GM19351 (cell line): ENCODE measurements around the gene EYA4.

ENCODE experiments used
- ATAC-seq: cut with Tn5 transposase; IDR thresholded peaks from one replicate; pipeline ENCODE4 v1.9.1; 2021; ENCODE audit warnings: mild to moderate bottlenecking, moderate library complexity; ENCODE audit not compliant: unreplicated experiment

Gene EYA4

GRCh38 chr6:133340557-133340956, 99.4 kb downstream of the EYA4 start:
- no peak for ATAC-seq

GRCh38 chr6:133341607-133342158, 100.5 kb downstream of the EYA4 start:
- no peak for ATAC-seq

DNA sequence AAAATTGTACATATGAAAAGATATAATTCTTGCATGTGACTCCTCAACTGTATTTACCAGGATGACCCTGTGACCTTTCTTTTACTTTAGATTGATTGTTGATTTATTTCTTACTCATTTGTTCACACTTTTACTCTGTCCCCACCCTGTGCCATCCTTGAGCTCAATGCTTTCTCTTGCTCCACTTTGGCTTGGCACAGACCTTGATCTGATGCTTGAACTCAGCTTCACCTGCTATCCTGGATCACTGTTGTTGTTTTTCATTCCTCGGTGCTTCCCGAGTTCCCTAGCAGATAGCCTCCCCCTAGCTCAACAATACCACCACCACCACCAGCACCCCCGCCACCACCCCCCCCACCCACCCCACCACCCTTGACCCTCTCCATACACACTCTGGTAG, 102.1 kb downstream of the EYA4 start:
- ATAC-seq: no peak

DNA sequence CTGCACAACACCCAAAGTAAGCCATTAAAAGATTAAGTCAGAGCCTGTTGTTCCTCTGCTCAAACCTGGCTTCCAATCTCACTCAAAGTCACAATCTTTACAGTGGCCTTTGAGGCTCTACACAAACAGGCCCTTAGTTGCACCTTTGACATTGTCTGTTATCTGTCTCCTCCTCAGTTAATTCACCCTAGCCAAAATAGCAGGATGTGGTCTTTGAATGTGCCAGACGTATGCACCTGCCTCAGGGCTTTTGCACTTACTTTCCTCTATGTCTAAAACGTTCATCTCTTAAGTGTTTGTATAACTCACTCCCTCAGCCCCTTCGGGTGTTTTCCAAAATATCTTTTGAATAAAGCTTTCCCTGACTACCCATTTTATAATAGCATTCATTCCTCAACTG, 107.7 kb downstream of the EYA4 start:
- ATAC-seq: no peak

DNA sequence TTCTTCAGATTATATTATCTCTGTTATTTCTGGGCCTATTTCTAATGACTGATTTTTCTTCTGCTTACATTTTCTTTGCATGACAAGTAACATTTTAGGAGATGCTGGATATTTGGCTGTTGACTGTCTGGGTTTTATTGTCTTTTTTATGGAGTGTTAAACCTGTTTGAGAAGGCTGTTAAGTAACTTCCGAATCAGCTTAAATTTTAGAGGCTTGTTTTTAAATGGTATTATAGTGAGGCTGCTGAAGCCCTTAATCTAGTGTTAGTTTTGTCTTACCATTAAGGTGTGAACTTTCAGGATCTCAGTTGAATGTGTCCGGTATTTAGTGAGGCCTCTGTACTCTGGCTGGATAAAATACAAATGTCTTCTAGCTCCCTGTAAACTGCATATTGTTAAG, 109.8 kb downstream of the EYA4 start:
- no peak for ATAC-seq

- no peak for ATAC-seq
Observed at GRCh38 chr6:133352046-133352445, 110.9 kb downstream of the EYA4 start.

DNA sequence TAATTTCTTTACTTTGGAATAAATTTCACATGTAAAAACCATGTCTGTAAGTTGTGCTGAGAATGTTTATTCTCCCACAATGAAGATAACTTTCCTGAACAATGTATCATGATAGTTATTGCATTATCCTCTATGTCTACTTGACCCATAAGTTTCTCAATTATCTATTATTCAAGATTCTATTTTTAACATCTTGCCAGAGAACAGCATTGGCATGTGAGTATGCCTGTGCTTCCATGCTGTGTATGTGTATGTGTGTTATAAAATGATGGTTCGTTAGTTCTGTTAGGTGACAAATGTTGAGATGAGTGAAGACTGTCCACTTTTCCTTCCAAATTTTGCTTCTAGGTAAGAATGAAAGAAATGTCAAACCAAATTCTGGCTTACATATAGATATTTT, 111.9 kb downstream of the EYA4 start:
- ATAC-seq: no peak

GRCh38 chr6:133355922-133356321, 114.8 kb downstream of the EYA4 start:
- ATAC-seq: no peak

GRCh38 chr6:133358574-133359150, 117.5 kb downstream of the EYA4 start:
- no peak for ATAC-seq

GRCh38 chr6:133359256-133359655, 118.1 kb downstream of the EYA4 start:
- ATAC-seq: no peak

- no peak for ATAC-seq
Observed at GRCh38 chr6:133359760-133360159, 118.6 kb downstream of the EYA4 start.

GRCh38 chr6:133360194-133360593, 119.0 kb downstream of the EYA4 start:
- ATAC-seq: no peak

DNA sequence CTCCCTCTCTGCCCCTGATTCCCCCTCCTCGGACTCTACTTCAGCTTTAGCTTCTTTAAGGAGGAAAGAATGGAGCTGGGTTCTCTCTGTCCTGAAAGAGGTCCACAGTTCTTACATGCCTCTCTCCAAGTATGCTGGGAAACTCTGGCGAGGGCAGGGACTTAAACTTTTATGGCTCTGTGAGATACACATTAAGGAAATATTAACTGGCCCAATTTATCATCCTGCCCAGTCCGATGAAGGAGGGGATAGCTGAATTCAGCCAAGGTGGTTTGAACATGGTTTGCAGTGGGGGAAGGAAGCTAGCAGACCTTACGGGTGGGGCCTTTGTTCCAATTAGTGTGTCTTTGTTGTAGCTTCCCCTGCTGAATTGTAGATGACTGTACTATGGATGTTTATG, 121.7 kb downstream of the EYA4 start:
- no peak for ATAC-seq

- ATAC-seq: no peak
Observed at GRCh38 chr6:133368664-133369063, 127.5 kb downstream of the EYA4 start.

DNA sequence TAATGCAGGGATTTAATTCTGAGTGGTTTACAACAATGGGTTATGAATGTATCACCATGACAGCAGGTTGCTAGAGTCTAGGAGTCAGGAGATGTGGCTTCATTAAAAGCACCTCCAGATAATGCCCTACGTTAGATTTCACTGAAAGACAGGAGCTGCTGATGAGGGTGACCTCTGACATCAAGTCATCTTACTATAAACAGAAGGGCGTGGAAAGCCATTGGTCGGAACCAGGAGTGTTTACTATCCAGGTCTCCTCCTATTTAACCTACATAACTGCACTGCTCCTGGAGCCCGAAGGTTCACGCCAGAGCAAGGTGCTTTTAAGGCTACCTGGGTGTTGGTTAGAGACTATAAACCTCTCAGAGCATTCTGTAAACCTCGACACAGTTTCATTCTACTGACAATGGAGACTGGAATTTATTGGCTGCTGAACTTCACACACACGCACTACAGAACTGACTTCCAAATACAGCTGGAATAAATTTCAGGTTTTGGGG, 128.7 kb downstream of the EYA4 start:
- no peak for ATAC-seq

DNA sequence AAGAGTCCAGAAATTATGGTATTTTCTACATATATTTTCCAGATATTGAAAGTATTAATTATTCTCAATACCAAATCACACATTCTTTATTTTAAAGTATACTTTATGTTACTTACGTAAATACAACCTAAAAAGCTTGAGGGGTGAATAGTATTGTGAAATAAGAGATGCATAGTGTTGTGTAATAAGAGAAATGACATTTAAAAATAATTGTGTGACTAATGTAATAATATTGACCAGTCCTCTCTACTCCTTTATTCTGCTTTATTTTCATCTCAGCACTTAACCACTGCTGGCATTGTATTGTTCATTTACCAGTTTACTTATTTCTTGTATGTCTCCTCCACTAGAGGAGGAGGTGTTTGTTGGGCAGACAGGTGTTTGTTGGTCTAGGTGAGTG, 135.6 kb downstream of the EYA4 start:
- no peak for ATAC-seq

DNA sequence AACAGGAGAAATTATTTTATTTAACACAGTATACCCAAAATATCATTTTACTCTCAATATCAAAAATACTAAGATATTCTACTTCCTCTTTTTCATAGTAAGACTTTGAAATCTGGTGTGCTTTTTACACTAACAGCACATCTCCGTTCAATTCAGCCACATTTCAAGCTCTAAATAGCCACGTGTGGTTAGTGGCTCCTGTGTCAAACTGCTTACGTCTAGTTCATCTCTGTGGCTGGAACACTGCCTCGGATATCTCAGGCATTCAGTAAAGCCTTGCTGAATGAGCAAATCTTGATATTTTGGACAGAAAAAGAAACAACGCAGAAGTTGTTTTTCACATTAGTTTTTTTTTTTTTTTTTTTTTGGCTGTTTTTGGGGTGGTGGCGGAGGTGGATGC, 136.1 kb downstream of the EYA4 start:
- ATAC-seq: no peak

DNA sequence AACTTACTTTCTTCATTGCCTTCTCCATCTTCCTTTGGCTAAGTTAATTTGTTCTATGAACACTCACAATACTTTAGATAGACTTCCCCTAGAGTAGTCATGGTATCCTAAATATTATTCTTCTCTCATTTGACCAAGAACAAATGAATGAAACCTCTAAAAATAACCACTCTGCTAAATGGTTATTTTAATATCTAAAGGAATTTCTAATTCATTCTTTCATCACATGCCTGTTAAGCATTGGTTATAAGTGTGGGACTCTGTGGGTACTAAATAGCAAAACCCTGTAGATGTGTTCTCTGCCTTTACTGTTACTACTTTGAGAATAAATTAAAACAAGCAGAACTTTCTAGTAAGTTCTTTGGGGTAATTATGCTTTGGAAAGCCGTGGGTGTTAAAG, 138.9 kb downstream of the EYA4 start:
- ATAC-seq: no peak

DNA sequence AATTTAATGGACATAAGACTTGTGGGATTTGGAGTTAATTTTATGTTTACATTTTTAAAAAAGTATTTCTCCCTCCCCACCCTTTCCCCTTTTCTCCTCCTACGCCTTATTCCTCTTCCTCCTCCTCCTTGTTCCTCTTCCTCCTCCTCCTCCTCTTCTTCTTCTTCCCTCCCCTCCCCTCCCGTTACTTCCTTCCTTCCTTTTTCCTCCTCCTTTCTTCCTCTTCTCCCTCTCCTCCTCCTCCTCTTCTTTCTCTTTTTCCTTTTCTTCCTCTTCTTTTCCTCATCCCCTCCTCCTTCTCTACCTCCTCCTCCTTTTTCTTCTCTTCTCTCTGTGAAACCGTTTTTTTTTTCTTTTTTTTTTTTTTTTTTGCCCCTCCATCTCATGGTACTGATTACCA, 139.6 kb downstream of the EYA4 start:
- no peak for ATAC-seq

- no peak for ATAC-seq
Observed at GRCh38 chr6:133388731-133389130, 147.6 kb downstream of the EYA4 start.

DNA sequence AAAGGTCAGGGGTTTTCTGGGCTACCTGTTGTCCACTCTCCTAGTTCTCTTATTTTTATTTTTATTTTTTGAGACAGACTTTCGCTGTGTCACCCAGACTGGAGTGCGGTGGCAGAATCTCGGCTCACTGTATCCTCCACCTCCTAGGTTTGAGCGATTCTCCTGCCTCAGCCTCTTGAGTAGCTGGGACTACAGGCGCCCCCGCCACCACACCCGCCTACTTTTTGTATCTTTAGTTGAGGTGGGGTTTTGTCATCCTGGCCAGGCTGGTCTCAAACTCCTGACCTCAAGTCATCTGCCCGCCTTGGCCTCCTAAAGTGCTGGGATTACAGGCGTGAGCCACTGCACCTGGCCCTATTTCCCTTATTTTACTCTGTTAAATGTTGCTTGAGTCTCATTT, 149.0 kb downstream of the EYA4 start:
- ATAC-seq: no peak

GRCh38 chr6:133392015-133392414, 150.9 kb downstream of the EYA4 start:
- ATAC-seq: no peak

- no peak for ATAC-seq
Observed at GRCh38 chr6:133392641-133393040, 151.5 kb downstream of the EYA4 start.
